Measurements from ENCODE around the gene MGMT.

- TF ChIP-seq, protein P1, sequence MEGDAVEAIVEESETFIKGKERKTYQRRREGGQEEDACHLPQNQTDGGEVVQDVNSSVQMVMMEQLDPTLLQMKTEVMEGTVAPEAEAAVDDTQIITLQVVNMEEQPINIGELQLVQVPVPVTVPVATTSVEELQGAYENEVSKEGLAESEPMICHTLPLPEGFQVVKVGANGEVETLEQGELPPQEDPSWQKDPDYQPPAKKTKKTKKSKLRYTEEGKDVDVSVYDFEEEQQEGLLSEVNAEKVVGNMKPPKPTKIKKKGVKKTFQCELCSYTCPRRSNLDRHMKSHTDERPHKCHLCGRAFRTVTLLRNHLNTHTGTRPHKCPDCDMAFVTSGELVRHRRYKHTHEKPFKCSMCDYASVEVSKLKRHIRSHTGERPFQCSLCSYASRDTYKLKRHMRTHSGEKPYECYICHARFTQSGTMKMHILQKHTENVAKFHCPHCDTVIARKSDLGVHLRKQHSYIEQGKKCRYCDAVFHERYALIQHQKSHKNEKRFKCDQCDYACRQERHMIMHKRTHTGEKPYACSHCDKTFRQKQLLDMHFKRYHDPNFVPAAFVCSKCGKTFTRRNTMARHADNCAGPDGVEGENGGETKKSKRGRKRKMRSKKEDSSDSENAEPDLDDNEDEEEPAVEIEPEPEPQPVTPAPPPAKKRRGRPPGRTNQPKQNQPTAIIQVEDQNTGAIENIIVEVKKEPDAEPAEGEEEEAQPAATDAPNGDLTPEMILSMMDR (IDR thresholded peaks at IDR 0.05), result no peak
- TF ChIP-seq POLR2A (IDR thresholded peaks at IDR 0.05) (no peak), POLR2AphosphoS5 (IDR thresholded peaks at IDR 0.05) (no peak)
Observed at GRCh38 chr10:129646973-129647372, 179.9 kb downstream of the MGMT start.
